A673 (cell line): ENCODE results near the gene CMTR2. TPM values are rescaled to one million over a fixed set of nuclear protein-coding genes. Genes with fewer than 3 reads are reported as not detected.
A peak's percentile ranks its signal among the peaks of the same experiment; 100 is the strongest.

Experiments
- Bru-seq: library from RNA; stranded (reverse); fragments of 400-500 nt; gene quantifications from one replicate; lab custom pipeline; 2021; lab: Mats Ljungman, UMichigan
- BruChase-seq, 2 experiments: library from RNA; stranded (reverse); fragments of 400-500 nt; gene quantifications; one replicate each; lab custom pipeline; 2021; lab: Mats Ljungman, UMichigan
- BruUV-seq: library from RNA; stranded (reverse); fragments of 400-500 nt; replicated peaks from 2 replicates; lab custom pipeline; 2021; lab: Mats Ljungman, UMichigan
- CTCF ChIA-PET: fragments of 300-600 bp; sonication (Branson Sonifier 250); formaldehyde crosslinking; loops from one replicate; lab custom pipeline; 2022; ENCODE audit warnings: antibody characterized with exemption; lab: Charles Lee
- POLR2A ChIA-PET: fragments of 300-600 bp; sonication (Branson Sonifier 250); formaldehyde crosslinking; loops from one replicate; lab custom pipeline; 2022; ENCODE audit warnings: antibody characterized with exemption; ENCODE audit not compliant: low non-redundant PET; lab: Charles Lee
- DNase-seq: peaks from one replicate; pipeline ENCODE4 v3.0.0-alpha.2; 2015; ENCODE audit warnings: low spot score
- H3K27ac ChIP-seq: fragments of 200-600 bp; sonication (generic); 2 replicates; pipeline ENCODE4 v1.5.1; 2016; ENCODE audit warnings: mixed run types, low read depth, mild to moderate bottlenecking, mixed read lengths, antibody characterized with exemption, low read length; ENCODE audit not compliant: poor library complexity, severe bottlenecking
- H3K27me3 ChIP-seq: fragments of 200-600 bp; sonication (generic); replicated peaks from 2 replicates; pipeline ENCODE4 v1.6.1; 2017; ENCODE audit warnings: mixed run types, low read depth, mild to moderate bottlenecking, mixed read lengths, antibody characterized with exemption, low read length; ENCODE audit not compliant: insufficient read depth, poor library complexity
- H3K36me3 ChIP-seq: fragments of 200-600 bp; sonication (generic); 2 replicates; pipeline ENCODE4 v1.6.1; 2016; ENCODE audit warnings: mixed run types, mild to moderate bottlenecking, mixed read lengths, antibody characterized with exemption, low read length; ENCODE audit not compliant: insufficient read depth, poor library complexity, severe bottlenecking
- H3K4me1 ChIP-seq: fragments of 200-600 bp; sonication (generic); 2 replicates; pipeline ENCODE4 v1.6.1; 2017; ENCODE audit warnings: mixed run types, mild to moderate bottlenecking, mixed read lengths, antibody characterized with exemption, low read length; ENCODE audit not compliant: insufficient read depth, poor library complexity, severe bottlenecking
- H3K4me3 ChIP-seq: fragments of 200-600 bp; sonication (generic); 2 replicates; pipeline ENCODE4 v1.5.1; 2016; ENCODE audit warnings: low read depth, mixed run types, mild to moderate bottlenecking, mixed read lengths, low read length; ENCODE audit not compliant: poor library complexity, severe bottlenecking
- H3K9me3 ChIP-seq: fragments of 200-600 bp; sonication (generic); 2 replicates; pipeline ENCODE4 v1.6.1; 2016; ENCODE audit warnings: mixed run types, low read depth, mild to moderate bottlenecking, mixed read lengths, antibody characterized with exemption, low read length; ENCODE audit not compliant: poor library complexity, severe bottlenecking
- CTCF ChIP-seq: fragments of 300-800, 200-600 bp; sonication (generic); conservative IDR thresholded peaks from 2 replicates; pipeline ENCODE4 v1.5.1; 2017; ENCODE audit warnings: low read depth, mild to moderate bottlenecking, antibody characterized with exemption, low read length, moderate library complexity, mixed read lengths
- EZH2 ChIP-seq: fragments of 200-600 bp; sonication (generic); IDR thresholded peaks from 2 replicates; pipeline ENCODE4 v1.6.1; 2017; ENCODE audit warnings: borderline replicate concordance, low read depth, mild to moderate bottlenecking, mixed read lengths, antibody characterized with exemption, low read length; ENCODE audit not compliant: poor library complexity, severe bottlenecking
- intact Hi-C: fragments of 100-400 bp; cut with micrococcal nuclease; formaldehyde crosslinking; loops from one replicate; pipeline ENCODE4 v1.10.0; 2022; ENCODE audit not compliant: unreplicated experiment
- long read RNA-seq: library from polyadenylated mRNA; stranded (forward); transcript quantifications from one replicate; pipeline ENCODE4 v2.0.0, GENCODE V29; 2022
- total RNA-seq: library from RNA; stranded (reverse); gene quantifications from 2 replicates; pipeline ENCODE4 v1.2.3, GENCODE V29; 2021

The CMTR2 gene
- total RNA-seq (12.2 and 16.1 TPM in 2 replicates), Bru-seq, nascent RNA (percentile 81 among the genes with signal in this experiment), BruChase-seq, experiment 1, labeled RNA remaining after a 2-hour chase (percentile 95 among the genes with signal in this experiment), BruChase-seq, experiment 2, labeled RNA remaining after a 6-hour chase (percentile 74 among the genes with signal in this experiment)
- long read RNA-seq, full-length matches to known transcripts: 8 of 12 reads
- long read RNA-seq, partial matches to known transcripts: 0 of 12 reads
- long read RNA-seq, other reads (novel, unspliced or antisense): 4 of 12 reads

DNA sequence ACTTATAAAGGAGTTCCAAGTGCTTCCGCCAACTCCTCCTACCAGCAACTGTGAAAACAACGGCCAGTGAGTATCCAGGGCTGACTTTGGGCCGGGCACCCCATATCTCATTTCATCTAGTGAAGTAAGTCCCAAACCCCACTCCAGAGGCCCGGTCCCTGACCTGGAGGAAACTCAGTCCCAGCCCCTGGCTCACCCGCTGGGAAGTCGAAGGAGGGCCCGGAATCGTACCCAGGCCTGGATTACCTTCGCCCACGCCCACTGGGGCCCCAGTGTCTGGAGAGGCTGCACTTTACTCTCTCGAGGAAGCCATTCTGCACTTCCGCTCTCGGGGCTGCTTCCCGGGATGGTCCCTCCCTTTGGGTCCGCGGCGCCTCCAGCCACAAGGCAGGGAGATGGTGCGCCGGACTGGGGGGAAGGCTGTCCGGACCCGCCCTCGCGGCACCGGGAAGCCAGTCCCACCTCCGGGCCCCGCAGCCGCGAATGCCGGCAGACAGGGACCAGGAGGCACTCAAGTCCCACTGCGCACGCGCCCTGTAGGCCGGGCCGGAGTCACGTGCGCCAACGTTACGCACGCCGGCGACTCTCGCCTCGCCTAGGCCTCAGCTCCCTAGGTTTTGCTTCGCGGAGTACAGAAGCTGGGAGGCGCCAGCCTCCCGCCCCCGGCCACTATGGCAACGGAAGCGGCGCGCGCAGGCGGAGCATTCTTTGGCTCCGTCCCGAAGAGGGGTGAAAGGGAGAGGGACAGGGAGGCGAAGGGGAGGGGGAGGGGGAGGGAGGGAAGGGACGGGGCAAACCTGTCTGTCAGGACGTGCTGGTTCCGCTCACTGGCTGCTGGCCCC, at the start of gene CMTR2:
Gene CMTR2, minus strand, starts transcription at position 513 of the 842 bp plus-strand sequence. CDS start 3,482 bp downstream, outside the sequence.
- ChIA-PET CTCF (interaction anchor here (0.6 kb wide), 1 partner anchor 81 kb away, joined by 5 read pairs; no protein-coding TSS in a partner anchor), POLR2A (no interaction called here)
- TF ChIP-seq EZH2 (no peak), CTCF (no peak)
- H3K4me3 ChIP-seq: peak within 1 kb of the TSS; percentile 74
- peaks cover 25% of the 10 kb centered on the region for H3K27me3 ChIP-seq
- no TSS peak for BruUV-seq
- H3K4me1 ChIP-seq: peaks cover 4% of the 10 kb centered on the region
- peak within 1 kb of the TSS; percentile 89 for H3K27ac ChIP-seq
- peak; percentile 98 for DNase-seq
- H3K9me3 ChIP-seq: no peaks in the 10 kb centered on the region
- H3K36me3 ChIP-seq: peaks cover 17% of the 10 kb centered on the region
- intact Hi-C loops: no loop called here

GRCh38 chr16:71338632-71339031, 49.4 kb upstream of the CMTR2 start:
- CTCF ChIA-PET: no interaction called here
- Histone ChIP-seq H3K27ac (no peak overlapping the region), H3K4me3 (no peak overlapping the region), H3K4me1 (no peaks in the 10 kb centered on the region), H3K27me3 (peaks cover 38% of the 10 kb centered on the region), H3K36me3 (no peaks in the 10 kb centered on the region), H3K9me3 (no peaks in the 10 kb centered on the region)
- POLR2A ChIA-PET: no interaction called here
- BruUV-seq: no TSS peak
- DNase-seq: no peak
- TF ChIP-seq EZH2: no peak
- TF ChIP-seq CTCF: no peak
- intact Hi-C loops: no loop called here

- H3K27me3 ChIP-seq: peaks cover 41% of the 10 kb centered on the region
- H3K27ac ChIP-seq: no peak overlapping the region
- no peaks in the 10 kb centered on the region for H3K4me1 ChIP-seq
- no peaks in the 10 kb centered on the region for H3K36me3 ChIP-seq
- H3K4me3 ChIP-seq: no peak overlapping the region
- BruUV-seq: no TSS peak
- H3K9me3 ChIP-seq: no peaks in the 10 kb centered on the region
- intact Hi-C loops: no loop called here
- CTCF ChIA-PET: no interaction called here
- DNase-seq: no peak
- TF ChIP-seq EZH2 (no peak), CTCF (no peak)
- POLR2A ChIA-PET: no interaction called here
These were observed 49.0 kb upstream of the CMTR2 start for GRCh38 chr16:71338193-71338592.
